ENCODE data around the gene CARD6. TPM values are rescaled to one million over a fixed set of nuclear protein-coding genes. Genes with fewer than 3 reads are reported as not detected.

The CARD6 gene
- total and polyA plus RNA-seq, 2 of the 8 experiments (the other 6 are each of a cell fraction or from before 2014, with no cell fraction given): 0.41 to 0.50 TPM

DNA sequence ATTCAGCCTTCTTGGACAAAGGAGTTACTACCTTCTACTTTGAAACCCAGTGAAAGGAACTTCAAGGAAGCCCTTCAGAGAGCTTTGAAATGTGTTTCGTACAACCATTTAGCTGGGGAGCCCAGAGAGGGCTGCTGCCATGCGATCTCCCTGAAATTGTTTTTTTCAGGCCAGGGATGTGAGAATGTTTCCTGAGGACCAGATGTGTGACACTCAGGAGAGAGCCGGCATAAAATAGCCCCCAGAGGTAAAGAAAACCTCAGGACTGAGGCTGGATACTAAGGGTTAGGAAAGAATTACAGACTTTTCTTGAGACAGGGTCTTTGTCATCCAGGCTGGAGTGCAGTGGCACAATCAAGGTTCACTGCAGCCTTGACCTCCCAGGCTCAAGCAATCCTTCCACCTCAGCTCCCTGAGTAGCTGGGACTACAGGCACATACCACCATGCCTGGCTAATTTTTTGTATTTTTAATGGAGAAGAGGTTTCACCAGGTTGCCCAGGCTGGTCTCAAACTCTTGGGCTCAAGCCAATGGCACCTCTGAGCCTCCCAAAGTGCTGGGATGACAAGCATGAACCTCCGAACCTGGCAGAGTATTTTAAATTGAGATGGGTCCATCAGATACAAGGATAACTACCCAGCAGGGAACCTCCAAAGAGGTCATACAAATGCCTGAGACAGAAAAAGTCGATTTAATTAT is 14.5 kb upstream of the CARD6 start:
- H3K4me3 ChIP-seq (ENCODE audit: extremely low read depth in 1 of 4, insufficient read depth in 2 of 4, low read depth in 3 of 4, low read length in 4 of 4): no peak overlapping the region

More for the DNA sequence above, 14.5 kb upstream of the CARD6 start:
- Histone ChIP-seq H4K5ac (ENCODE audit: insufficient read length, low read depth, low read length) (no peak overlapping the region), H3K56ac (replicated peaks; ENCODE audit: insufficient read length, low read depth, low read length) (no peak overlapping the region), H4K20me1 (replicated peaks in 1 of 2; ENCODE audit: control insufficient read depth in 1 of 2, insufficient read depth in 2 of 2, low read length in 2 of 2) (peaks cover 2 to 14% of the 10 kb centered on the region in 2 experiments), H3K18ac (ENCODE audit: extremely low read depth, low read length) (no peak overlapping the region), H3K27me3 (replicated peaks in 1 of 4; ENCODE audit: control insufficient read depth in 3 of 4, extremely low read depth in 1 of 4, insufficient read depth in 3 of 4, low read length in 3 of 4) (no peaks in the 10 kb centered on the region), H2BK12ac (ENCODE audit: low read depth, low read length) (no peak overlapping the region), H3K4ac (replicated peaks; ENCODE audit: insufficient read length, low read depth, low read length) (no peak overlapping the region), H2BK15ac (ENCODE audit: low read length) (no peak overlapping the region), H2AFZ (ENCODE audit: low read length) (no peak overlapping the region), H2AK5ac (ENCODE audit: low read depth, low read length) (no peak overlapping the region), H3K4me1 (replicated peaks in 1 of 4; ENCODE audit: control insufficient read depth in 3 of 4, insufficient read depth in 4 of 4, low read length in 3 of 4) (no peaks in the 10 kb centered on the region), H3K79me2 (ENCODE audit: control insufficient read depth in 1 of 2, insufficient read depth in 2 of 2, low read length in 2 of 2) (peaks cover 0 to 13% of the 10 kb centered on the region in 2 experiments; a peak in 2 of 4 replicates), H2BK5ac (ENCODE audit: low read depth, low read length) (no peak overlapping the region), H3K9ac (replicated peaks in 1 of 4; ENCODE audit: extremely low read depth in 1 of 4, low read depth in 3 of 4, low read length in 3 of 4) (no peak overlapping the region), H3K9me3 (ENCODE audit: insufficient read depth in 2 of 2, low read depth in 1 of 2, low read length in 1 of 2) (no peaks in the 10 kb centered on the region), H2BK120ac (replicated peaks; ENCODE audit: low read depth, low read length) (no peak overlapping the region), H3K36me3 (ENCODE audit: control insufficient read depth in 2 of 4, insufficient read depth in 4 of 4, low read length in 3 of 4) (peaks cover 28 to 59% (median 50%) of the 10 kb centered on the region in 4 experiments), H4K8ac (ENCODE audit: extremely low read depth, insufficient read depth, low read length) (no peak overlapping the region), H2BK20ac (ENCODE audit: low read length) (no peak overlapping the region), H4K91ac (replicated peaks; ENCODE audit: insufficient read length, low read length) (no peak overlapping the region), H3K27ac (ENCODE audit: low read depth, low read length) (no peak overlapping the region), H3K4me2 (ENCODE audit: insufficient read depth in 1 of 2, low read depth in 2 of 2, low read length in 2 of 2) (no peak overlapping the region), H3K14ac (ENCODE audit: insufficient read length) (no peak overlapping the region), H3K23me2 (ENCODE audit: low read depth, low read length) (no peaks in the 10 kb centered on the region), H3K79me1 (ENCODE audit: low read depth, low read length) (no peaks in the 10 kb centered on the region), H3K23ac (ENCODE audit: insufficient read length) (no peak overlapping the region)
- TF ChIP-seq PHF8 (conservative IDR thresholded peaks at IDR 0.05; ENCODE audit: low read depth, low read length) (no peak), CHD2 (IDR thresholded peaks at IDR 0.05; ENCODE audit: low read length) (no peak), POLR2A (IDR thresholded peaks at IDR 0.05; ENCODE audit: control extremely low read depth in 1 of 2, low read depth in 2 of 2, low read length in 2 of 2) (peak; percentile 76 to 85; a peak in 2 of 3 replicates), POLR2AphosphoS5 (IDR thresholded peaks at IDR 0.05; ENCODE audit: low read depth, low read length) (peak; percentile 88; the same call in 1 of the 2 replicates), TAF7 (optimal IDR thresholded peaks at IDR 0.05; ENCODE audit: borderline replicate concordance, low read depth, low read length) (peak; percentile 29)
- WGBS, 2 experiments (ENCODE audit: extremely low coverage in 1 of 2, insufficient coverage in 1 of 2, insufficient read length in 1 of 2, insufficient replicate concordance in 2 of 2, low coverage in 1 of 2, low lambda C conversion rate in 2 of 2, missing lambda C conversion rate in 1 of 2): 93% methylated on average over 5 of the region's 5 CpGs; no CpG with 5 or more reads in 1 of the 2 experiments
- FAIRE-seq (no peak), DNase-seq (ENCODE audit: low read depth in 1 of 2, low spot score in 2 of 2) (no peak)
- ChIA-PET POLR2A (ENCODE audit: partially characterized antibody) (interaction anchor here (0.7 to 16.9 kb wide), 15 partner anchors 6 to 286 kb away, joined by 3 to 372 read pairs (median 4); partner anchors contain the start of genes CARD6 and RPL37), CTCF (ENCODE audit: partially characterized antibody) (interaction anchor here (0.6 to 1.5 kb wide), 5 partner anchors 7 to 52 kb away, joined by 3 to 4 read pairs (median 3); no protein-coding TSS in a partner anchor)

All from H1 (cell line).